Measurements from ENCODE around the gene SLC8A1.

Gene SLC8A1

DNA sequence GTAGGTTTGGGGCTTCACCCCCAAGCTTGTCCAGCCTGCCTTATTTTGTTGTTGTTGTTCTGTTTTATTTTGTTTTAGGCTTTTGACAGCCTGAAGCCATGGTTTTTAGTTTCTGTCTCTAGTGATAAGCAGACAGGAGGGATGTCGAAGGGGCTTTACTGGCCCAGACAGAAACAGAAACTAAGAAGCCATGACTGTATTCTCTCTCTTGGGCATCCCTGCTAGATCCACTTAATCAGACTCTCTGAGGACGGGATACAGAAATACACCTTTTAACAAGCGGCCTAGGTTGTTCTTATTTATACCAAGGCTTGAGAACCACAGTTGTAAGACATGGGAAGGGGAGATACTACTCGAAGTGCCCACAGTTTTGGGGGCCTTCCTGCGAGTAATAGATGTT is 330.9 kb downstream of the SLC8A1 start:
- TF ChIP-seq SPI1 (IDR thresholded peaks at IDR 0.05; ENCODE audit: borderline replicate concordance, low read depth) (no peak), GABPA (IDR thresholded peaks at IDR 0.05; ENCODE audit: low read depth) (no peak), POLR2AphosphoS5 (IDR thresholded peaks at IDR 0.05; ENCODE audit: low read depth) (no peak)
- TF ChIP-seq, protein P1, sequence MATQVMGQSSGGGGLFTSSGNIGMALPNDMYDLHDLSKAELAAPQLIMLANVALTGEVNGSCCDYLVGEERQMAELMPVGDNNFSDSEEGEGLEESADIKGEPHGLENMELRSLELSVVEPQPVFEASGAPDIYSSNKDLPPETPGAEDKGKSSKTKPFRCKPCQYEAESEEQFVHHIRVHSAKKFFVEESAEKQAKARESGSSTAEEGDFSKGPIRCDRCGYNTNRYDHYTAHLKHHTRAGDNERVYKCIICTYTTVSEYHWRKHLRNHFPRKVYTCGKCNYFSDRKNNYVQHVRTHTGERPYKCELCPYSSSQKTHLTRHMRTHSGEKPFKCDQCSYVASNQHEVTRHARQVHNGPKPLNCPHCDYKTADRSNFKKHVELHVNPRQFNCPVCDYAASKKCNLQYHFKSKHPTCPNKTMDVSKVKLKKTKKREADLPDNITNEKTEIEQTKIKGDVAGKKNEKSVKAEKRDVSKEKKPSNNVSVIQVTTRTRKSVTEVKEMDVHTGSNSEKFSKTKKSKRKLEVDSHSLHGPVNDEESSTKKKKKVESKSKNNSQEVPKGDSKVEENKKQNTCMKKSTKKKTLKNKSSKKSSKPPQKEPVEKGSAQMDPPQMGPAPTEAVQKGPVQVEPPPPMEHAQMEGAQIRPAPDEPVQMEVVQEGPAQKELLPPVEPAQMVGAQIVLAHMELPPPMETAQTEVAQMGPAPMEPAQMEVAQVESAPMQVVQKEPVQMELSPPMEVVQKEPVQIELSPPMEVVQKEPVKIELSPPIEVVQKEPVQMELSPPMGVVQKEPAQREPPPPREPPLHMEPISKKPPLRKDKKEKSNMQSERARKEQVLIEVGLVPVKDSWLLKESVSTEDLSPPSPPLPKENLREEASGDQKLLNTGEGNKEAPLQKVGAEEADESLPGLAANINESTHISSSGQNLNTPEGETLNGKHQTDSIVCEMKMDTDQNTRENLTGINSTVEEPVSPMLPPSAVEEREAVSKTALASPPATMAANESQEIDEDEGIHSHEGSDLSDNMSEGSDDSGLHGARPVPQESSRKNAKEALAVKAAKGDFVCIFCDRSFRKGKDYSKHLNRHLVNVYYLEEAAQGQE (IDR thresholded peaks at IDR 0.05; ENCODE audit: insufficient replicate concordance, low read depth): no peak
- TF ChIP-seq, protein P2, sequence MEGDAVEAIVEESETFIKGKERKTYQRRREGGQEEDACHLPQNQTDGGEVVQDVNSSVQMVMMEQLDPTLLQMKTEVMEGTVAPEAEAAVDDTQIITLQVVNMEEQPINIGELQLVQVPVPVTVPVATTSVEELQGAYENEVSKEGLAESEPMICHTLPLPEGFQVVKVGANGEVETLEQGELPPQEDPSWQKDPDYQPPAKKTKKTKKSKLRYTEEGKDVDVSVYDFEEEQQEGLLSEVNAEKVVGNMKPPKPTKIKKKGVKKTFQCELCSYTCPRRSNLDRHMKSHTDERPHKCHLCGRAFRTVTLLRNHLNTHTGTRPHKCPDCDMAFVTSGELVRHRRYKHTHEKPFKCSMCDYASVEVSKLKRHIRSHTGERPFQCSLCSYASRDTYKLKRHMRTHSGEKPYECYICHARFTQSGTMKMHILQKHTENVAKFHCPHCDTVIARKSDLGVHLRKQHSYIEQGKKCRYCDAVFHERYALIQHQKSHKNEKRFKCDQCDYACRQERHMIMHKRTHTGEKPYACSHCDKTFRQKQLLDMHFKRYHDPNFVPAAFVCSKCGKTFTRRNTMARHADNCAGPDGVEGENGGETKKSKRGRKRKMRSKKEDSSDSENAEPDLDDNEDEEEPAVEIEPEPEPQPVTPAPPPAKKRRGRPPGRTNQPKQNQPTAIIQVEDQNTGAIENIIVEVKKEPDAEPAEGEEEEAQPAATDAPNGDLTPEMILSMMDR (IDR thresholded peaks at IDR 0.05; ENCODE audit: insufficient read depth, low read length): no peak
- DNase-seq (ENCODE audit: low read depth in 1 of 2, low spot score in 1 of 2): no peak
- no peak overlapping the region for H3K27ac ChIP-seq (replicated peaks)
- H3K4me3 ChIP-seq (replicated peaks; ENCODE audit: insufficient read depth, low read length): no peak overlapping the region
- H3K27me3 ChIP-seq (ENCODE audit: insufficient read depth, poor library complexity, severe bottlenecking): no peaks in the 10 kb centered on the region

DNA sequence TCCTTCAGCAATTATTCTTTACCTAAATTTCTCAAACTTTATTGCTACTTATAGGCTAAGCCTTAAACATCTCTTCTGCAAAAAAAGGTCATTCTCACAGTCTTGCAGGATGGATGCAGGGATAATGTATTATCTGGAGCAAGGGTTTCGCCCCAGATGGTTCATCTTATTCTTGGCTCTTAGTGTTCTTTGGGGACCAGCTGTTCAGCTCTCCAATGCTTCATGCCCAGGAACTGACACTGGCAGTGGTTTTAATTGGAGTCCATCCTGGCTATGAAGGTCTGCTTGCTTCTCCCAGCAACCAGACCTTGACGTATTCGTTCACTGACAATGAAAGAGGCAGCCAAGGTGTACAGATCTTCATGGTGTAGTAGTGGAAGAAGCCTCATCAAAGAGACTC is 331.9 kb downstream of the SLC8A1 start:
- Histone ChIP-seq H3K4me3 (replicated peaks; ENCODE audit: insufficient read depth, low read length) (no peak overlapping the region), H3K27ac (replicated peaks) (no peak overlapping the region), H3K27me3 (ENCODE audit: insufficient read depth, poor library complexity, severe bottlenecking) (no peaks in the 10 kb centered on the region)
- no peak for DNase-seq (ENCODE audit: low read depth in 1 of 2, low spot score in 1 of 2)
- TF ChIP-seq, protein P1 (IDR thresholded peaks at IDR 0.05; ENCODE audit: insufficient replicate concordance, low read depth): no peak
- TF ChIP-seq, protein P2 (IDR thresholded peaks at IDR 0.05; ENCODE audit: insufficient read depth, low read length): no peak
- TF ChIP-seq GABPA (IDR thresholded peaks at IDR 0.05; ENCODE audit: low read depth) (no peak), POLR2AphosphoS5 (IDR thresholded peaks at IDR 0.05; ENCODE audit: low read depth) (no peak), SPI1 (IDR thresholded peaks at IDR 0.05; ENCODE audit: borderline replicate concordance, low read depth) (no peak)

DNA sequence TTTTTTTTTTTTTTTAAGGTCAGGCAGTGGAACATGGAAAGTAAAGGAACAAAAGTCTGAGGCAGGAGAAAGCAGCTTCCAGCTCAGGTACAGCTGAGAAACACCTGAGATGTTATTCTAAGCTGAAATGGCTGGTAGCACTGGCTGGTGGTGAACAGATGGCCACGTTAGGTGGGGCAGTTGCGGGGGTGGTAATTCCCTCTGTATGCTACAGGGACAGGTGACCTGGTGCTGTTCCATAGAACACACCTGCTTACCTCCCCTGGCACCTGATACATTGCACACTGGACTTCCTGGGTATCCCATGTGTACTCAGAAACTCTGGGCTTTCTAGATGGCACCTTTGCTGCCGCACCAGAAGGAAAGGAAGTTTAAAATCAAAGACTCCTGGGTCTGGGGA is 333.3 kb downstream of the SLC8A1 start:
- no peak for DNase-seq (ENCODE audit: low read depth in 1 of 2, low spot score in 1 of 2)
- H3K27ac ChIP-seq (replicated peaks): no peak overlapping the region
- H3K4me3 ChIP-seq (replicated peaks; ENCODE audit: insufficient read depth, low read length): no peak overlapping the region
- H3K27me3 ChIP-seq (ENCODE audit: insufficient read depth, poor library complexity, severe bottlenecking): no peaks in the 10 kb centered on the region
- no peak for TF ChIP-seq SPI1 (IDR thresholded peaks at IDR 0.05; ENCODE audit: borderline replicate concordance, low read depth)
- TF ChIP-seq GABPA (IDR thresholded peaks at IDR 0.05; ENCODE audit: low read depth): no peak
- TF ChIP-seq, protein P2 (IDR thresholded peaks at IDR 0.05; ENCODE audit: insufficient read depth, low read length): no peak
- TF ChIP-seq, protein P1 (IDR thresholded peaks at IDR 0.05; ENCODE audit: insufficient replicate concordance, low read depth): no peak
- TF ChIP-seq POLR2AphosphoS5 (IDR thresholded peaks at IDR 0.05; ENCODE audit: low read depth): no peak

Measured in HL-60 (cell line).